Measurements from ENCODE around the gene FOXP1.

FOXP1 gene

DNA sequence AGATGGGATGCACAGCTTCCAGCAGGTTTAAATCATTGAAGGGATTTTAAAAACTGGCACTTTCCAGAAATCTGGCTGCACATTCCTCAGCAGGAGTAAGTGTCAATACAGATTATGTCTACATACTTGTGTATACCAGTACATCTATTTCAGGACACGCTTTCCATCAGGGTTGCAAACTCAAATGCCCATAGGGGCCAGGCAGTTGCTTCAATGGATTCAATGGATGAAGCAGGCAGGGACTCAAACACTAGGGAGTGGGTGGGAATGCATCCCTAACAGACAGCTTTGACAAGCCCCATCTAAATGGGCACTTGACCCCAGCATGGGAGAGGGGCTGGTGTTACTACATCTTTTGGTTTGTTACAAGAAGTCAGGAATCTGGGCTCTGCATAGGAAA is 136.8 kb downstream of the FOXP1 start:
- Histone ChIP-seq H3K79me1 (ENCODE audit: low read length) (peaks cover 2% of the 10 kb centered on the region), H3K14ac (ENCODE audit: low read length) (no peak overlapping the region), H3K4me2 (ENCODE audit: low read length) (no peak overlapping the region), H3K23ac (ENCODE audit: low read length) (no peak overlapping the region), H2BK120ac (ENCODE audit: insufficient read depth, low read length, poor library complexity) (no peak overlapping the region), H3K9ac (ENCODE audit: low read length) (no peak overlapping the region), H2BK5ac (ENCODE audit: low read depth, low read length, poor library complexity) (no peak overlapping the region), H3K36me3 (ENCODE audit: control insufficient read depth in 1 of 2, insufficient read depth in 2 of 2, low read length in 2 of 2) (no peaks in the 10 kb centered on the region), H3K18ac (ENCODE audit: low read length) (no peak overlapping the region), H3K4ac (ENCODE audit: low read depth, low read length) (no peak overlapping the region), H4K91ac (ENCODE audit: low read depth, low read length) (no peak overlapping the region), H2AFZ (ENCODE audit: insufficient read depth, low read length, poor library complexity) (no peak overlapping the region), H2BK12ac (ENCODE audit: low read length) (no peak overlapping the region), H3K27ac (ENCODE audit: low read depth, low read length) (no peak overlapping the region), H2AK5ac (ENCODE audit: low read length) (no peak overlapping the region), H4K8ac (ENCODE audit: low read depth, low read length) (no peak overlapping the region), H3K9me3 (ENCODE audit: insufficient read depth, low read depth, low read length) (no peaks in the 10 kb centered on the region), H3K4me1 (ENCODE audit: control insufficient read depth in 1 of 2, insufficient read depth in 2 of 2, low read length in 2 of 2) (peaks cover 5 to 14% of the 10 kb centered on the region in 2 experiments), H3K4me3 (ENCODE audit: low read depth, low read length) (no peak overlapping the region), H3K27me3 (ENCODE audit: insufficient read depth, low read length) (no peaks in the 10 kb centered on the region), H4K12ac (ENCODE audit: low read depth, low read length) (no peak overlapping the region), H3K79me2 (ENCODE audit: control insufficient read depth, insufficient read depth, low read length, poor library complexity) (no peaks in the 10 kb centered on the region)
- DNase-seq: peak in 1 of 2 donors; percentile 64
- WGBS (ENCODE audit: extremely low coverage, insufficient coverage, insufficient read length): no CpG with 5 or more reads among the region's 1 CpG

DNA sequence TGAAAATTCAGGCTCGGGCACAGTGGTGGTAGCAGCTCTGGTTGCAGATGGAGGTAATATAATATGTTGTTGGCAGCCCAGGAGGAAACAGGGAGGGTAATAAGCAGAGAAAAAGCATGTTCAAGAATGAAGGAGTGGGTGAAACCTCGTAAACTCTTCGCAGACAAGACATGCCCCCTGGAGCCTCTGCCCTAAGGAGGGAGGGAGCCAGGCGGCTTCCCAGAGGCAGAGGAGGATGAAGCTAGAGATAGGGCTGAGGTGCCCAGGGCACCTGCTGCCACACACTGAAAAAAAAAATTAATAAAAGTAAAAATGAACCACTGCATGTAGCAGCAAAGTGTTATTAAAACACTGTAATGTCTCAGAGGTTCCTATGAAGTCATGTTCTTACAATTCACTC is 137.3 kb downstream of the FOXP1 start:
- Histone ChIP-seq H3K18ac (ENCODE audit: low read length) (no peak overlapping the region), H3K79me2 (ENCODE audit: control insufficient read depth, insufficient read depth, low read length, poor library complexity) (no peaks in the 10 kb centered on the region), H3K27me3 (ENCODE audit: insufficient read depth, low read length) (no peaks in the 10 kb centered on the region), H4K91ac (ENCODE audit: low read depth, low read length) (no peak overlapping the region), H3K4ac (ENCODE audit: low read depth, low read length) (peak overlapping the region; percentile 32), H2BK120ac (ENCODE audit: insufficient read depth, low read length, poor library complexity) (no peak overlapping the region), H3K14ac (ENCODE audit: low read length) (no peak overlapping the region), H3K23ac (ENCODE audit: low read length) (no peak overlapping the region), H3K4me1 (ENCODE audit: control insufficient read depth in 1 of 2, insufficient read depth in 2 of 2, low read length in 2 of 2) (peaks cover 5 to 14% of the 10 kb centered on the region in 2 experiments), H2AFZ (ENCODE audit: insufficient read depth, low read length, poor library complexity) (no peak overlapping the region), H2AK5ac (ENCODE audit: low read length) (no peak overlapping the region), H4K8ac (ENCODE audit: low read depth, low read length) (no peak overlapping the region), H3K79me1 (ENCODE audit: low read length) (peaks cover 2% of the 10 kb centered on the region), H2BK5ac (ENCODE audit: low read depth, low read length, poor library complexity) (no peak overlapping the region), H4K12ac (ENCODE audit: low read depth, low read length) (no peak overlapping the region), H3K4me2 (ENCODE audit: low read length) (no peak overlapping the region), H3K9me3 (ENCODE audit: insufficient read depth, low read depth, low read length) (no peaks in the 10 kb centered on the region), H2BK12ac (ENCODE audit: low read length) (no peak overlapping the region), H3K9ac (ENCODE audit: low read length) (no peak overlapping the region), H3K36me3 (ENCODE audit: control insufficient read depth in 1 of 2, insufficient read depth in 2 of 2, low read length in 2 of 2) (no peaks in the 10 kb centered on the region), H3K4me3 (ENCODE audit: low read depth, low read length) (no peak overlapping the region), H3K27ac (ENCODE audit: low read depth, low read length) (no peak overlapping the region)
- no peak for DNase-seq
- WGBS (ENCODE audit: extremely low coverage, insufficient coverage, insufficient read length): no CpG with 5 or more reads among the region's 4 CpGs

DNA sequence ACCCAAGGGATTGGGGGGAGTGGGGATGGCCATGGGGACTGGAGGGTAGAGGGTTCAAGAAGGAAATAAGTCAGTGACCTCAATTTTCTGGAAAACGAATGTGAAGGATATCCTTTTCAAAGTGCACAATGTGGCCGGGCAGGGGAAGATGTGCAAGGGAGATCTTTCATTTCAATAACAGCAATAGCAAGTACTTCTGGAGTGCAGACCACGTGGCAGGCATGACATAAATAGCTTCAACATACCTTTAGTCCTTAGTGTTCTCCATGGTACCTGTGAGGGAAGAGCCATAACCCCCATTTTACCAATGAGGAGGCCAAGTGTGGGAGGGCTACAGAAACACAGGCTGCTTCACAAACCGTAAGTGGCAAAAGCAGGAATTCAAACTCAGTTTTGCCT is 138.7 kb downstream of the FOXP1 start:
- Histone ChIP-seq H3K79me2 (ENCODE audit: control insufficient read depth, insufficient read depth, low read length, poor library complexity) (no peaks in the 10 kb centered on the region), H2AK5ac (ENCODE audit: low read length) (no peak overlapping the region), H3K27me3 (ENCODE audit: insufficient read depth, low read length) (no peaks in the 10 kb centered on the region), H3K23ac (ENCODE audit: low read length) (peak overlapping the region; percentile 38), H3K9me3 (ENCODE audit: insufficient read depth, low read depth, low read length) (no peaks in the 10 kb centered on the region), H3K9ac (ENCODE audit: low read length) (no peak overlapping the region), H3K14ac (ENCODE audit: low read length) (no peak overlapping the region), H3K79me1 (ENCODE audit: low read length) (peaks cover 2% of the 10 kb centered on the region), H2BK12ac (ENCODE audit: low read length) (no peak overlapping the region), H3K4me2 (ENCODE audit: low read length) (no peak overlapping the region), H3K18ac (ENCODE audit: low read length) (no peak overlapping the region), H3K4me1 (ENCODE audit: control insufficient read depth in 1 of 2, insufficient read depth in 2 of 2, low read length in 2 of 2) (peaks cover 5 to 14% of the 10 kb centered on the region in 2 experiments), H4K91ac (ENCODE audit: low read depth, low read length) (no peak overlapping the region), H2AFZ (ENCODE audit: insufficient read depth, low read length, poor library complexity) (no peak overlapping the region), H3K4me3 (ENCODE audit: low read depth, low read length) (peak overlapping the region; percentile 2), H4K12ac (ENCODE audit: low read depth, low read length) (no peak overlapping the region), H3K36me3 (ENCODE audit: control insufficient read depth in 1 of 2, insufficient read depth in 2 of 2, low read length in 2 of 2) (no peaks in the 10 kb centered on the region), H3K4ac (ENCODE audit: low read depth, low read length) (no peak overlapping the region), H4K8ac (ENCODE audit: low read depth, low read length) (no peak overlapping the region), H2BK5ac (ENCODE audit: low read depth, low read length, poor library complexity) (no peak overlapping the region), H3K27ac (ENCODE audit: low read depth, low read length) (no peak overlapping the region), H2BK120ac (ENCODE audit: insufficient read depth, low read length, poor library complexity) (no peak overlapping the region)
- no CpG with 5 or more reads among the region's 4 CpGs for WGBS (ENCODE audit: extremely low coverage, insufficient coverage, insufficient read length)
- peak in 1 of 2 donors; percentile 29 for DNase-seq

DNA sequence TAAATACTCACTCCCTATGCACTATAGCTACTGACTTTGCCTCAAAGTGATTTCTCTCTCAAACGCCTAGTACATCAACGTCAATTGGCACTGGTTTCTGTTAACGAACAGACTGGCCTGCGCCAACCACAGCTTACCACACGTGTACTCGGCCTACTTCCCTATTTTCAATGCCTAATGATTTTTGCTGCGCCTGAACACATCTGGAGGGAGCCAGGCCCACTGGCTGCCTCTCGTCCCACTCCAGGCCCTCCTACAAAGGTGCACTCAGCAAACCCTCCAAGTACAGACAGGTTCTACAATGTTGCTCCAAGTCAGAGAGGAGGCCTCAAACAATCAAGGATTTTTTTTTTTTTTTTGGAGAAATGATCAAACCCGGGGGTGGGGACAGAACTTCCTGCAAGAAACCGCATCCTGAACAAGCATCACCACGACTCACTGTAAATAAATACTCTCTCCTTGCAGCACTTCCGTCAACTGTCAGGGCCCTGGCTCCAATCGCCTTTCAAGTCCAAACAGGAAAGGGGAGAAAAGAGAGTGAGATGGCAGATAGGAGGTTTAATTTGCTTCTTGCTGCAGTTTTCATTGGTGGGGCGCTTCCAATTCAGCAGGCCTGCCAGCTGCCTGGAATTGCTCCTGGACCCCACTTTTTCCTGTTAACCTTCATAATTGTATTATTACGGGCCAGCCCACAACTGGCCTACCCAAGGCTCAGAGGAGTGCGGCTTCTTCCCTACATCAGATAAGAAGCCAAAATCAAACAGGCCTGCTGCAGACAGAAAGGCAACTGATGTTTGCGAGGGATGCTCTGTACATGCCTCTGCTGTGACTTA is 139.3 kb downstream of the FOXP1 start:
- peaks cover 5 to 14% of the 10 kb centered on the region in 2 experiments for H3K4me1 ChIP-seq (ENCODE audit: control insufficient read depth in 1 of 2, insufficient read depth in 2 of 2, low read length in 2 of 2)
- no peak overlapping the region for H2BK120ac ChIP-seq (ENCODE audit: insufficient read depth, low read length, poor library complexity)
- H3K79me1 ChIP-seq (ENCODE audit: low read length): peaks cover 2% of the 10 kb centered on the region
- no peak overlapping the region for H3K18ac ChIP-seq (ENCODE audit: low read length)
- H3K9me3 ChIP-seq (ENCODE audit: insufficient read depth, low read depth, low read length): no peaks in the 10 kb centered on the region
- no peak overlapping the region for H4K12ac ChIP-seq (ENCODE audit: low read depth, low read length)
- H3K23ac ChIP-seq (ENCODE audit: low read length): no peak overlapping the region
- WGBS (ENCODE audit: extremely low coverage, insufficient coverage, insufficient read length): no CpG with 5 or more reads among the region's 17 CpGs
- H3K4me2 ChIP-seq (ENCODE audit: low read length): no peak overlapping the region
- no peaks in the 10 kb centered on the region for H3K79me2 ChIP-seq (ENCODE audit: control insufficient read depth, insufficient read depth, low read length, poor library complexity)
- no peak overlapping the region for H3K27ac ChIP-seq (ENCODE audit: low read depth, low read length)
- H2BK5ac ChIP-seq (ENCODE audit: low read depth, low read length, poor library complexity): no peak overlapping the region
- H2AFZ ChIP-seq (ENCODE audit: insufficient read depth, low read length, poor library complexity): no peak overlapping the region
- H3K36me3 ChIP-seq (ENCODE audit: control insufficient read depth in 1 of 2, insufficient read depth in 2 of 2, low read length in 2 of 2): no peaks in the 10 kb centered on the region
- no peak overlapping the region for H3K4me3 ChIP-seq (ENCODE audit: low read depth, low read length)
- no peak overlapping the region for H3K9ac ChIP-seq (ENCODE audit: low read length)
- H4K8ac ChIP-seq (ENCODE audit: low read depth, low read length): no peak overlapping the region
- H3K14ac ChIP-seq (ENCODE audit: low read length): no peak overlapping the region
- H4K91ac ChIP-seq (ENCODE audit: low read depth, low read length): no peak overlapping the region
- H3K27me3 ChIP-seq (ENCODE audit: insufficient read depth, low read length): no peaks in the 10 kb centered on the region
- no peak overlapping the region for H3K4ac ChIP-seq (ENCODE audit: low read depth, low read length)
- H2AK5ac ChIP-seq (ENCODE audit: low read length): no peak overlapping the region
- peak in 1 of 2 donors; percentile 17 for DNase-seq
- H2BK12ac ChIP-seq (ENCODE audit: low read length): peak overlapping the region; percentile 61

All from trophoblast cell (in vitro differentiated cells and primary cell).